ENCODE measurements around the gene MINPP1.

The MINPP1 gene

DNA sequence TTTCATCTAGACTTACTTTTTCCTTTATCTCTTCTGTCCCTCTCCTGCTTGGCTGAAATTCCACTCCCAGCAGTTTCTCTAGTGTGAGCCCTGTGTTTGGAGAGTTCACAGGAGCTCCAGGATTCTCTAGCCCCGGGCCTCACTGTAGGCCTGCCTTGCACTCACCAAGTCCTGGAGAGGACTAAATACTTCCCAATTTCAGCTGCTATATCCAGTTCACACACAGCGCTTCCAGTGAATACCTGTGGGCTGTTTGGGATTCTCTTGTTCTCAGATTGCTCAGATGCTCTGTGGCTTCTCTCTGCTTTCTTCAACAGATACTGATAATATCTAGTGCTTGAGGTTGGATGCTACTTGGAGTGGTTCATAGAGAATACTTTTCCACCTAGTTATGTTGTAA lies 46.0 kb downstream of the MINPP1 start:
- Histone ChIP-seq H3K9me3 (ENCODE audit: control insufficient read depth, insufficient read depth, low read length) (no peaks in the 10 kb centered on the region), H3K4me3 (ENCODE audit: low read depth, low read length) (no peak overlapping the region), H3K36me3 (ENCODE audit: control insufficient read depth, insufficient read depth, low read length) (no peaks in the 10 kb centered on the region), H3K27me3 (ENCODE audit: control insufficient read depth, insufficient read depth, low read length) (no peaks in the 10 kb centered on the region), H3K9ac (ENCODE audit: low read depth, low read length) (no peak overlapping the region), H3K4me1 (ENCODE audit: control insufficient read depth, insufficient read depth, low read length) (peaks cover 18% of the 10 kb centered on the region)

GRCh38 chr10:87551326-87551725 lies 46.6 kb downstream of the MINPP1 start:
- no peaks in the 10 kb centered on the region for H3K27me3 ChIP-seq (ENCODE audit: control insufficient read depth, insufficient read depth, low read length)
- no peaks in the 10 kb centered on the region for H3K36me3 ChIP-seq (ENCODE audit: control insufficient read depth, insufficient read depth, low read length)
- H3K9me3 ChIP-seq (ENCODE audit: control insufficient read depth, insufficient read depth, low read length): no peaks in the 10 kb centered on the region
- H3K4me3 ChIP-seq (ENCODE audit: low read depth, low read length): no peak overlapping the region
- peaks cover 18% of the 10 kb centered on the region for H3K4me1 ChIP-seq (ENCODE audit: control insufficient read depth, insufficient read depth, low read length)
- H3K9ac ChIP-seq (ENCODE audit: low read depth, low read length): no peak overlapping the region

- Histone ChIP-seq H3K36me3 (ENCODE audit: control insufficient read depth, insufficient read depth, low read length) (no peaks in the 10 kb centered on the region), H3K9ac (ENCODE audit: low read depth, low read length) (no peak overlapping the region), H3K4me1 (ENCODE audit: control insufficient read depth, insufficient read depth, low read length) (peaks cover 18% of the 10 kb centered on the region), H3K4me3 (ENCODE audit: low read depth, low read length) (no peak overlapping the region), H3K27me3 (ENCODE audit: control insufficient read depth, insufficient read depth, low read length) (no peaks in the 10 kb centered on the region), H3K9me3 (ENCODE audit: control insufficient read depth, insufficient read depth, low read length) (no peaks in the 10 kb centered on the region)
Observed at GRCh38 chr10:87552248-87552929, 47.7 kb downstream of the MINPP1 start.

GRCh38 chr10:87557409-87557808 lies 52.7 kb downstream of the MINPP1 start:
- Histone ChIP-seq H3K9ac (ENCODE audit: low read depth, low read length) (no peak overlapping the region), H3K4me3 (ENCODE audit: low read depth, low read length) (no peak overlapping the region), H3K36me3 (ENCODE audit: control insufficient read depth, insufficient read depth, low read length) (no peaks in the 10 kb centered on the region), H3K9me3 (ENCODE audit: control insufficient read depth, insufficient read depth, low read length) (no peaks in the 10 kb centered on the region), H3K27me3 (ENCODE audit: control insufficient read depth, insufficient read depth, low read length) (no peaks in the 10 kb centered on the region), H3K4me1 (ENCODE audit: control insufficient read depth, insufficient read depth, low read length) (peaks cover 16% of the 10 kb centered on the region)

- H3K4me3 ChIP-seq (ENCODE audit: low read depth, low read length): no peak overlapping the region
- peaks cover 16% of the 10 kb centered on the region for H3K4me1 ChIP-seq (ENCODE audit: control insufficient read depth, insufficient read depth, low read length)
- H3K27me3 ChIP-seq (ENCODE audit: control insufficient read depth, insufficient read depth, low read length): no peaks in the 10 kb centered on the region
- no peaks in the 10 kb centered on the region for H3K36me3 ChIP-seq (ENCODE audit: control insufficient read depth, insufficient read depth, low read length)
- H3K9me3 ChIP-seq (ENCODE audit: control insufficient read depth, insufficient read depth, low read length): peaks cover 7% of the 10 kb centered on the region
- no peak overlapping the region for H3K9ac ChIP-seq (ENCODE audit: low read depth, low read length)
Observed at GRCh38 chr10:87558333-87558732, 53.6 kb downstream of the MINPP1 start.

DNA sequence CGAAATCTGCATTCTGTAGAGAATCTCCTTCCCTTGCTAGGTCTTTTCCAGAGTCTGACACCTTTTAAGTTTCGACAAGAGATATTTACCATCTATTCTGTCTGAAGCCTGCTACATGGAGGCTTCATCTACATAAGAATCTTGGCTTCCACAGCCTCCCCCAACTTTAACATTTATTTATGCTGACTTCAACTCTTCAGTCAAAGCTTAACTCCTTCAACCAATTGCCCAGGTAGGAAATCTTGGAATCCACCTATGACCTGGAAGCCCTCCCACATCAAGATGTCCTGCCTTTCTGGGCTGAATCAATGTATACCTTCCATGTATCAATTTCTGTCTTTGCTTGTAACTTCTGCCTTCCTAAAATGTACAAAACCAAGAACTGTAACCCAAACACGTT lies 54.7 kb downstream of the MINPP1 start:
- peaks cover 11% of the 10 kb centered on the region for H3K9me3 ChIP-seq (ENCODE audit: control insufficient read depth, insufficient read depth, low read length)
- H3K4me1 ChIP-seq (ENCODE audit: control insufficient read depth, insufficient read depth, low read length): peaks cover 16% of the 10 kb centered on the region
- H3K27me3 ChIP-seq (ENCODE audit: control insufficient read depth, insufficient read depth, low read length): no peaks in the 10 kb centered on the region
- no peak overlapping the region for H3K4me3 ChIP-seq (ENCODE audit: low read depth, low read length)
- H3K9ac ChIP-seq (ENCODE audit: low read depth, low read length): no peak overlapping the region
- peaks cover 3% of the 10 kb centered on the region for H3K36me3 ChIP-seq (ENCODE audit: control insufficient read depth, insufficient read depth, low read length)

- H3K27me3 ChIP-seq (ENCODE audit: control insufficient read depth, insufficient read depth, low read length): no peaks in the 10 kb centered on the region
- no peak overlapping the region for H3K9ac ChIP-seq (ENCODE audit: low read depth, low read length)
Observed at GRCh38 chr10:87560495-87561129, 55.9 kb downstream of the MINPP1 start.

DNA sequence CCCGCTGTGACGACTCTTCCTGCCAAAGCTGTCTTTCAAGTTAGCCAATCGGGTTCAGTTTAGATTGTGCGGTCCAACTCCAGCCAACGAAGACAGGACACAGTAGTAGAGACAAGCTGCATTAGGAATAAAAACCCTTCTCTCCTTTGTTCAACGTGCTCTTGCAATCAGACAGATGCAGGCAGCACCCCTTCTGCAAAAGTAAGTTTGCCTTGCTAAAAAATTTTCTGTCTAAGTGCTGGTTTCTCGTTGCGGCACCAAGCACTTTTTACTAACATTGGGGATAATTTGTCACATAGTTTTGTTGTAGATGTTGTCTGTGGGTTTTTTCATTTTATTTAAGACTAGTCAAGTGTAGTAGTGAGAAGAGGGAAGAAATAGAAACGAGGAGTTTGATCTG lies 58.1 kb downstream of the MINPP1 start:
- Histone ChIP-seq H3K27me3 (ENCODE audit: control insufficient read depth, insufficient read depth, low read length) (no peaks in the 10 kb centered on the region), H3K9ac (ENCODE audit: low read depth, low read length) (no peak overlapping the region), H3K36me3 (ENCODE audit: control insufficient read depth, insufficient read depth, low read length) (peaks cover 3% of the 10 kb centered on the region), H3K4me1 (ENCODE audit: control insufficient read depth, insufficient read depth, low read length) (peaks cover 16% of the 10 kb centered on the region), H3K4me3 (ENCODE audit: low read depth, low read length) (no peak overlapping the region), H3K9me3 (ENCODE audit: control insufficient read depth, insufficient read depth, low read length) (peaks cover 14% of the 10 kb centered on the region)

More at GRCh38 chr10:87560495-87561129, 55.9 kb downstream of the MINPP1 start:
- peaks cover 16% of the 10 kb centered on the region for H3K4me1 ChIP-seq (ENCODE audit: control insufficient read depth, insufficient read depth, low read length)
- H3K4me3 ChIP-seq (ENCODE audit: low read depth, low read length): no peak overlapping the region
- H3K9me3 ChIP-seq (ENCODE audit: control insufficient read depth, insufficient read depth, low read length): peaks cover 11% of the 10 kb centered on the region
- H3K36me3 ChIP-seq (ENCODE audit: control insufficient read depth, insufficient read depth, low read length): peaks cover 3% of the 10 kb centered on the region

- peaks cover 14% of the 10 kb centered on the region for H3K9me3 ChIP-seq (ENCODE audit: control insufficient read depth, insufficient read depth, low read length)
- no peak overlapping the region for H3K9ac ChIP-seq (ENCODE audit: low read depth, low read length)
- H3K4me1 ChIP-seq (ENCODE audit: control insufficient read depth, insufficient read depth, low read length): no peaks in the 10 kb centered on the region
- peaks cover 3% of the 10 kb centered on the region for H3K36me3 ChIP-seq (ENCODE audit: control insufficient read depth, insufficient read depth, low read length)
- H3K4me3 ChIP-seq (ENCODE audit: low read depth, low read length): no peak overlapping the region
- H3K27me3 ChIP-seq (ENCODE audit: control insufficient read depth, insufficient read depth, low read length): no peaks in the 10 kb centered on the region
Observed at GRCh38 chr10:87565010-87565409, 60.3 kb downstream of the MINPP1 start.

- no peak overlapping the region for H3K4me3 ChIP-seq (ENCODE audit: low read depth, low read length)
Observed at GRCh38 chr10:87575851-87576250, 71.2 kb downstream of the MINPP1 start.

DNA sequence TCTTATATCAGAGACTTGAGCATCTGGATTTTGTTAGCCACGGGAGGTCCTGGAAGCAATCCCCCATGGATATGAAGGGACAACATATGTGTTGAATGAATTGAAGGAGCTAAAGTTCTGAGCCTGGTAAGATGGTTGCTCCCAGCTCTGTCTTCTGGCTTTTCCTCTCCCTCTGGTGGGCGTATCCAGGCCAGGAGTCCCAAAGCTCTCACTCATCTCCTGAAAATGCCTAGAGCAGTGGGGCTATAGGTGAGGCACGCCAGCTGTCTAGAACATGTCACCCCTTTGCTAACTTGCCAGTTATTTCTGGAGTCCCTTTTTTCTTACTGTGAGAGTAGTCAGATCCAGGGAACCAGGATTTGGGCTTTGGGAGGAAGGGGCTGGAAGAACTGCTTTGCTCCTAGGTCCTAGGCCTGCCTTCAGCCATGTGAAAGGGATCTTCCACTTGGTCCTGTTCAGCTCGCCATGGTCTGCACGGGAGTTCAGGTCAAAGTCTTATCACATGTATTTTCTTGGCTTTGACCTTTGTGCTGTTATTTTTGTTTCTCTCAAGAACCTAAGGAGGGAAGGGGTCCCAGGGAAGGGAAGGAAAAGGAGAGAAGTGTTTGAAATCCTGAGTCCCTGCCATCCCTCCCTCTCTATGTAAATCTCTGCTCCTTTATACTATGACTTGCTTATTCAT lies 73.6 kb downstream of the MINPP1 start:
- no peaks in the 10 kb centered on the region for H3K36me3 ChIP-seq (ENCODE audit: control insufficient read depth, insufficient read depth, low read length)
- no peak overlapping the region for H3K9ac ChIP-seq (ENCODE audit: low read depth, low read length)
- H3K4me3 ChIP-seq (ENCODE audit: low read depth, low read length): no peak overlapping the region
- H3K4me1 ChIP-seq (ENCODE audit: control insufficient read depth, insufficient read depth, low read length): no peaks in the 10 kb centered on the region
- no peaks in the 10 kb centered on the region for H3K27me3 ChIP-seq (ENCODE audit: control insufficient read depth, insufficient read depth, low read length)
- H3K9me3 ChIP-seq (ENCODE audit: control insufficient read depth, insufficient read depth, low read length): no peaks in the 10 kb centered on the region

More at GRCh38 chr10:87575851-87576250, 71.2 kb downstream of the MINPP1 start:
- H3K36me3 ChIP-seq (ENCODE audit: control insufficient read depth, insufficient read depth, low read length): no peaks in the 10 kb centered on the region
- H3K27me3 ChIP-seq (ENCODE audit: control insufficient read depth, insufficient read depth, low read length): no peaks in the 10 kb centered on the region
- H3K4me1 ChIP-seq (ENCODE audit: control insufficient read depth, insufficient read depth, low read length): no peaks in the 10 kb centered on the region
- no peak overlapping the region for H3K9ac ChIP-seq (ENCODE audit: low read depth, low read length)
- no peaks in the 10 kb centered on the region for H3K9me3 ChIP-seq (ENCODE audit: control insufficient read depth, insufficient read depth, low read length)

All from iPS-15b (cell line).